Neural crest cell (in vitro differentiated cells): ENCODE results near the gene TANC1. TPM values are rescaled to one million over a fixed set of nuclear protein-coding genes. Genes with fewer than 3 reads are reported as not detected.

Source experiments
- DNase-seq: peaks from one replicate; pipeline ENCODE4 v3.0.0; 2021; ENCODE audit warnings: low read depth, mixed read lengths, low spot score
- H3K27ac Mint-ChIP-seq: one replicate; pipeline ENCODE4 v1.8.0; 2021; ENCODE audit warnings: mild to moderate bottlenecking, mixed read lengths; ENCODE audit not compliant: unreplicated experiment
- H3K27me3 Mint-ChIP-seq: 2 replicates; pipeline ENCODE4 v1.8.0; 2021; ENCODE audit warnings: low read depth, mild to moderate bottlenecking, mixed read lengths
- H3K36me3 Mint-ChIP-seq: 2 replicates; pipeline ENCODE4 v1.8.0; 2021; ENCODE audit warnings: low read depth, mild to moderate bottlenecking, mixed read lengths
- H3K4me1 Mint-ChIP-seq: 2 replicates; pipeline ENCODE4 v1.8.0; 2021; ENCODE audit warnings: mixed read lengths
- H3K4me3 Mint-ChIP-seq: one replicate; pipeline ENCODE4 v1.8.0; 2021; ENCODE audit warnings: mild to moderate bottlenecking, mixed read lengths
- H3K9me3 Mint-ChIP-seq: 2 replicates; pipeline ENCODE4 v1.8.0; 2021; ENCODE audit warnings: mixed read lengths
- total RNA-seq: library from RNA; stranded (reverse); gene quantifications from 2 replicates; pipeline ENCODE4 v1.2.1, GENCODE V29; 2021
- TF ChIP-seq, protein P1 (sequence below): fragments of 200-600 bp; sonication (generic); conservative IDR thresholded peaks from 2 replicates; pipeline ENCODE4 v1.5.0; 2021; ENCODE audit warnings: antibody characterized with exemption, mild to moderate bottlenecking

TANC1 gene
- total RNA-seq, 1 donor from 2014 or later: 13.2 TPM

DNA sequence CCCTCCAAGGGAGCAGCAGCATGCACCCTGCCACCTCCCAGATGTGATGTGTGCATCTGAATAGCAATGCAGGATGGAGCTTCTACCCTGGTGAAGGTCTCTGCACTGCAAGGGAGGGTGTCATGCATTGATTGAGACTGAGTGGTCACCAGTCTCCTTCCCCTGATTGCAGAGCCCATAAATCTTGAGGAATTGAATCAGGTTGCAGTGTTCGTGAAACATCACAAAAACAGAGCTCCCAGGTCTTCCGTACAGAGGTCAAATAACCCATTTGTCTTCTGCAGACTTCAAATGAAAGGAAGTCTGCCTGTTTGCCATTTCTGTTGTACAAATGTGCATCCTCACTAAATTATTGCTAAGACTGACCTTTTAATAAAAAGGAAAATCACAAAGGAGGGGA, 181.3 kb downstream of the TANC1 start:
- Mint-ChIP-seq H3K4me1 (peaks cover 28% of the 10 kb centered on the region), H3K36me3 (no peaks in the 10 kb centered on the region), H3K27me3 (no peaks in the 10 kb centered on the region), H3K4me3 (no peak overlapping the region), H3K27ac (no peak overlapping the region), H3K9me3 (no peaks in the 10 kb centered on the region)
- TF ChIP-seq, protein P1, sequence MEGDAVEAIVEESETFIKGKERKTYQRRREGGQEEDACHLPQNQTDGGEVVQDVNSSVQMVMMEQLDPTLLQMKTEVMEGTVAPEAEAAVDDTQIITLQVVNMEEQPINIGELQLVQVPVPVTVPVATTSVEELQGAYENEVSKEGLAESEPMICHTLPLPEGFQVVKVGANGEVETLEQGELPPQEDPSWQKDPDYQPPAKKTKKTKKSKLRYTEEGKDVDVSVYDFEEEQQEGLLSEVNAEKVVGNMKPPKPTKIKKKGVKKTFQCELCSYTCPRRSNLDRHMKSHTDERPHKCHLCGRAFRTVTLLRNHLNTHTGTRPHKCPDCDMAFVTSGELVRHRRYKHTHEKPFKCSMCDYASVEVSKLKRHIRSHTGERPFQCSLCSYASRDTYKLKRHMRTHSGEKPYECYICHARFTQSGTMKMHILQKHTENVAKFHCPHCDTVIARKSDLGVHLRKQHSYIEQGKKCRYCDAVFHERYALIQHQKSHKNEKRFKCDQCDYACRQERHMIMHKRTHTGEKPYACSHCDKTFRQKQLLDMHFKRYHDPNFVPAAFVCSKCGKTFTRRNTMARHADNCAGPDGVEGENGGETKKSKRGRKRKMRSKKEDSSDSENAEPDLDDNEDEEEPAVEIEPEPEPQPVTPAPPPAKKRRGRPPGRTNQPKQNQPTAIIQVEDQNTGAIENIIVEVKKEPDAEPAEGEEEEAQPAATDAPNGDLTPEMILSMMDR: no peak
- no peak for DNase-seq

DNA sequence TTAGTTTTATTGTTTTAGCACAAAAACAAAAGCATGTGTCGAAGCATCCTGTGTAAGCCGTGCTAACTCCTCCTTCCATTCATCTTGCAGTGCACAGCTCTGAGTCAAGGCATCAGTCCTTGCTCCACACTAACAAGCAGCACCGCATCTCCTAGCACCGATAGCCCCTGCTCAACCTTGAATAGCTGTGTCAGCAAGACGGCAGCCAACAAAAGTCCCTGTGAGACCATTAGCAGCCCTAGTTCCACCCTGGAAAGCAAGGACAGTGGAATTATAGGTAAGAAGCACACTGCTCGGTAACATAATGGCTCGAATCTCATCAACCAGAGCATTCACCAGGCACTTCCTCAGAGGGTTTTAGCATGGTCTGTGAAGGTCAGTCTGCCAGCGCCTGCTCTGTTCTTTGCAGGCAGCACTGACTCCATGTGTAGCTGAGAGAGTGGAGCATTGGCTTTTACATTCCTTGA, 181.9 kb downstream of the TANC1 start:
- TF ChIP-seq, protein P1: no peak
- Mint-ChIP-seq H3K27ac (no peak overlapping the region), H3K9me3 (no peaks in the 10 kb centered on the region), H3K27me3 (no peaks in the 10 kb centered on the region), H3K36me3 (no peaks in the 10 kb centered on the region), H3K4me3 (no peak overlapping the region), H3K4me1 (peaks cover 29% of the 10 kb centered on the region)
- DNase-seq: no peak

DNA sequence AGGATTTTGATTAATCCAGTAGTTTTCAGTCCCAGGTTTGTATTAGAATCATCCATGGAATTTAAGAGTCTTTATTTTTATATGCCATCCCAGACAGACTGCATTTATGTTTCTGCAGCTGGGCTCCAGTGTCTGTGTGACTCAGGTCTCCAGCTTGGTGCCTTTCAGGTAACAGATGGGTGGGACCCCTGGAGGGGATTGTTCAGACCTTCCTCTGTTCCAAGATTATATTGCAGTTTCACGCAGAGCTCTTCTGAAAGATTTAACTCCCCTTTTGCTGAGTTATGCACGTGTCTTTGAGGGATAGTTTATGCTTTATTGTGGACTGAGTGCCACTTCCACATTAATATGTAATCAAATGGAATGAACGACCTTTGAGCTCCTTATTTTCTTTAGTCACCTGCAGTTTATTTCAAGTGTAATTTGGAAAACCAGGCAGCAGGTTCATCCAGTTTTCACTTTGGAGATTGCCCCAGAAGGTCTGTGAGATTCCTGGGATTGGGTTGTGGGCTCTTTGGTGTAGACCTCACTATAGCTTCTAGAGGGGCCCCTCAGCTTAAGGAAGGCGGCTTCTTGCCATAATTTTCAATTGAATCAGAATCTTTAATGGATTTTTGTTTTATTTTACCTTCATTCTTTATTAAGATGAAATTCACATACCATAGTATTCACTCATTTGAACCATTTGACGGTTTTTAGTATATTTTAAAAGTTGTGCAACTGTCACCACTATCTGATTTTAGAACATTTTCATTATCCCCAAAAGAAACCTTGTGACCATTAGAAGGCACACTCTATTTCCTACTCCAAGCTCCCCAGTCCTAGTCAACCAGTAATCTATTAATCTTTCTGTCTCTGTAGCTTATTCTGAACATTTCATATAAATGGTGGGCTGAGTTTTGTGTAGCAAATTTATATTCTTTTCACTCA, 183.0 kb downstream of the TANC1 start:
- Mint-ChIP-seq H3K9me3 (no peaks in the 10 kb centered on the region), H3K27ac (peak overlapping the region; percentile 13)
- no peak for DNase-seq

DNA sequence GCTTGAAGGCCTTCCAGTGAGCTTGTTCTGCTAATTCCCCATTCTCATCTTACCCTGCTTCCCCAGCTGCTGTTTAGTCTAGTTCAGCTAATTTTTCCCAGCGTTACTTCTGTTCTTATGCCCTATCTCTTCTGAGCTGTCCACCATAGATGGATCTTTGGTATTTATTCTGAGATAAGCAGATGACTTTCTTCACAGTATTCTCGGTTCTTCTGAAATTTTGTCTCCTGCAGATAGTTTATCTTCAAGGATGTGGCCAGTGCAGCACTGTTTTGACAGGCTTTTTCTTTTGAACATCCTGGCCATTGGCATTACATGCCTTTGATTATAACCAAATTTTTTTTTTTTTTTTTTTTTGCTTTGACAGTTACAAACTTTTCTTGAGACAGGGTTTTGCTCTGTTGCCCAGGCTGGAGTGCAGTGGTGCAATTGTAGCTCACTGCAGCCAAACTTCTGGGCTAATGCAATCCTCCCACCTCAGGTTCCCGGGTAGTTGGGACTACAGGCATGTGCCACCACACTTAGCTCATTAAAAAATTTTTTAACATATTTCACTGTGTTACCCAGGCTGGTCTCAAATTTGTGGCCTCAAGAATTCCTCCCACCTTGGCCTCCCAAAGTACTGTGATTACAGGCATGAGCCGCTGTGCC, 183.8 kb downstream of the TANC1 start:
- Mint-ChIP-seq H3K27ac (no peak overlapping the region), H3K36me3 (no peaks in the 10 kb centered on the region), H3K4me1 (peaks cover 46% of the 10 kb centered on the region)

More for the DNA sequence above, 183.0 kb downstream of the TANC1 start:
- Mint-ChIP-seq H3K4me3 (no peak overlapping the region), H3K4me1 (peaks cover 40% of the 10 kb centered on the region), H3K36me3 (no peaks in the 10 kb centered on the region), H3K27me3 (no peaks in the 10 kb centered on the region)
- TF ChIP-seq, protein P1: no peak

DNA sequence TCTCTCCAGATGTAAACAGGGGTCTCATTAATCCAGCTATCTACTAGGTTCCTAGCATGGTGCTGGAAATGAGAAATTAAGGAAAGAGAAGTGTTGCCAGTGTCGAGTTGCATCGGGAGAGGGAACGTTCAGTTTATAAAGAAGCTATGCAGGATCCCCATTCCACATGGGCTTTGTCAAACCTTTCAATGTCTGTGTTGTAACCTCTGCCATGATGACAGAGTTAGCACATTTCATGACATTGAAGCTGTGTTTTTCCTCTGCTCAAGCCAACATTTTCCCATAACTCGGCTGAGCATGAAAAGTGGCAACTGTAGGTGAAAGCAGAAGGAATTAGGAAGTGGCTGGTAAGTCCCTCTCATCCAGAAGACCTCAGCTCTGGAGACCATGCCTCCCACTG, 184.6 kb downstream of the TANC1 start:
- Mint-ChIP-seq H3K27ac (no peak overlapping the region), H3K4me3 (no peak overlapping the region), H3K36me3 (no peaks in the 10 kb centered on the region), H3K27me3 (no peaks in the 10 kb centered on the region), H3K4me1 (peaks cover 48% of the 10 kb centered on the region), H3K9me3 (no peaks in the 10 kb centered on the region)
- DNase-seq: no peak
- TF ChIP-seq, protein P1: no peak

More for the DNA sequence above, 183.8 kb downstream of the TANC1 start:
- H3K9me3 Mint-ChIP-seq: no peaks in the 10 kb centered on the region
- no peaks in the 10 kb centered on the region for H3K27me3 Mint-ChIP-seq
- TF ChIP-seq, protein P1: no peak
- no peak for DNase-seq
- no peak overlapping the region for H3K4me3 Mint-ChIP-seq
